ENCODE measurements around the gene SAXO1.

GRCh38 chr9:18939943-18940342, 93.1 kb downstream of the SAXO1 start:
- TF ChIP-seq, protein P1, sequence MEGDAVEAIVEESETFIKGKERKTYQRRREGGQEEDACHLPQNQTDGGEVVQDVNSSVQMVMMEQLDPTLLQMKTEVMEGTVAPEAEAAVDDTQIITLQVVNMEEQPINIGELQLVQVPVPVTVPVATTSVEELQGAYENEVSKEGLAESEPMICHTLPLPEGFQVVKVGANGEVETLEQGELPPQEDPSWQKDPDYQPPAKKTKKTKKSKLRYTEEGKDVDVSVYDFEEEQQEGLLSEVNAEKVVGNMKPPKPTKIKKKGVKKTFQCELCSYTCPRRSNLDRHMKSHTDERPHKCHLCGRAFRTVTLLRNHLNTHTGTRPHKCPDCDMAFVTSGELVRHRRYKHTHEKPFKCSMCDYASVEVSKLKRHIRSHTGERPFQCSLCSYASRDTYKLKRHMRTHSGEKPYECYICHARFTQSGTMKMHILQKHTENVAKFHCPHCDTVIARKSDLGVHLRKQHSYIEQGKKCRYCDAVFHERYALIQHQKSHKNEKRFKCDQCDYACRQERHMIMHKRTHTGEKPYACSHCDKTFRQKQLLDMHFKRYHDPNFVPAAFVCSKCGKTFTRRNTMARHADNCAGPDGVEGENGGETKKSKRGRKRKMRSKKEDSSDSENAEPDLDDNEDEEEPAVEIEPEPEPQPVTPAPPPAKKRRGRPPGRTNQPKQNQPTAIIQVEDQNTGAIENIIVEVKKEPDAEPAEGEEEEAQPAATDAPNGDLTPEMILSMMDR (IDR thresholded peaks at IDR 0.05) = no peak
- no peak for TF ChIP-seq EZH2 (IDR thresholded peaks at IDR 0.05)
- TF ChIP-seq EZH2phosphoT487 (IDR thresholded peaks at IDR 0.05) = no peak

Measured in neural progenitor cell (in vitro differentiated cells).